Mucosa of gallbladder (tissue), 1 donor: Measurements from ENCODE around the gene HIVEP2. TPM values are rescaled to one million over a fixed set of nuclear protein-coding genes. Genes with fewer than 3 reads are reported as not detected.
A peak's percentile ranks its signal among the peaks of the same experiment; 100 is the strongest.

ENCODE experiments used
- DNase-seq: peaks from one replicate; pipeline ENCODE4 v3.0.0-alpha.2; 2020; ENCODE audit warnings: low spot score
- total RNA-seq: library from RNA; stranded (reverse); gene quantifications from one replicate; pipeline ENCODE4 v1.2.1, GENCODE V29; 2021
- donor health status: DM: no; HTN: no; CAD: no.

HIVEP2 gene
- total RNA-seq, 1 donor from 2014 or later, result 16.5 TPM

DNA sequence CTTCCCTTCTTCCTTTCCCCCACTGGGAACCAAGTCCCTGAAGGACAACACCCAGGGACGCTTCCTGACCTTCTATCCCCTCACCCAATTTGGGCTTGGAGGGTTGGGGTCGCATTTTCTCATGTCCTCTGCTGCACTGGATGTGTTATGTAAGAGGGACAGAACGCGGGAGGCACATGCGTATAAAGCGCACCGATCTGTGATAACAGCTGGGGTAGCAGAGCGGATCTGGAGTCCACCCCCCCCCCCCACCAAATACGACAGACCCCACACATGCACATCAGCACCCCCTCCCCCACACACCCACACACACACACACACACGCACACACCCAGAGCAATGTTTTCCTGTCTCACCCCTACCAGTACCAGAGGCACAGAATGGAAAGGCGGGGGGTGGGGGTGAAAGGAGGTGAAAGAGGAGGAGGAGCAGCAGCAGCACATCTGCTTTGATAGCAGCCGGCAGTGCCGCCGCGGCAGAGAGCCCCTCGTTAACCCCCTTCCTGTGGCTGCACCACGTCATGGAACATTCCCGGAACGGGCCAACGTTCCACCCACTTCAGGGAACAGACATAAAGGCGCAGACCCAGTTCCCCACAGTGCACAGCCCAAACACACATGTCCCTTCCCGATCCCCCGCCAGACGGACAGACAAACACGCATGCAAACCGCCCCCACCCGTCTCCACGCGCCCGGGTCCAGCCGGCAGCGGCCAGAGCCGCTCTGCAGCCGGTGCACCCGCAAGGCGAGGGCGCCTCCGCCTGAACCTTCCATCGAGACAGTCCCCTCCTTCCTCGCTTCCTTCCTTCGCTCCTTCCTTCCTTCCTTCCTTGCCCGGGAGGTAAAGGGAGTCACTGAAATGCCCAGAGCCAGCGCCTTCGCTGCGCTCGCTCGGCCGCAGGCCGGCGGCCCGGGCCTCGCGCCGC is 590 bp downstream of the HIVEP2 start:
- peak; percentile 82 for DNase-seq

DNA sequence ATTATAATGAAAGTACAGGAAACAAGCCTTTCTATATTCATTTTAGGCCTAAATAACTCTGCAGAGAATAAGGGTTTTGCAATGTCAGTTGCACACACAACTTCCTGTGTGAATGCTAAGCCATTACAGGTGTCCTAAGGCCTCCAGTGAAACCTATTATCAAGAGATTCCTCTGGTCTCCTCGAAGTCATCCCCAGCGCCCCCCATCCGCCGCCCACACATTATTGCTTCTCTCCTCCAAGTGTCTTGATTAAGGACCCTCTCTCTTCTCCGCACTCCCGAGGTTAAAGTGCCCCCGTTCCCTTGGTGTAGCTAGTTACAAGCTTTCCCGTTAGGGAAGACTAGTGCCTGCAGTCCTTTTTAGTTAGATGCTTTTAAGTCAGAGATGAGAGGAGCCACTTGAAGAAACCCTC is 1.3 kb downstream of the HIVEP2 start:
- DNase-seq, result no peak

DNA sequence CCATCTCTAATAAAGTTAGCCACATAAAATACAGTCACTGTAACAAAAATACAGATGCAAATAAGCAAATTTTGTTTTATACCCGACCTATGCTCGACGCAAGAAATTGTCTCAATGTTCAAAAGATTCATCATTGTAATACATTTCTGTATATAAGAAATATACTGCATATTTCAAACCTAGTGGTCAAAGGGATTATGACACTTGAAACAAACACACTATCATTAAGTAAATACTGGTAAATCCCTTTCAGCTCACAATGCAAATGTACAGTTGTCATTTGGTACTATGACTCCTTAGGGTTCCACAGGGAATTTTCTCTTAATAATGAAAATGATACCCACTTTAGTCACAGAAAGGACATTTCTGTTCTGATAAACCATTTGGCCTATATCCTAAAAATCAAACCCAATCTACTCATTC is 2.2 kb downstream of the HIVEP2 start:
- no peak for DNase-seq

DNA sequence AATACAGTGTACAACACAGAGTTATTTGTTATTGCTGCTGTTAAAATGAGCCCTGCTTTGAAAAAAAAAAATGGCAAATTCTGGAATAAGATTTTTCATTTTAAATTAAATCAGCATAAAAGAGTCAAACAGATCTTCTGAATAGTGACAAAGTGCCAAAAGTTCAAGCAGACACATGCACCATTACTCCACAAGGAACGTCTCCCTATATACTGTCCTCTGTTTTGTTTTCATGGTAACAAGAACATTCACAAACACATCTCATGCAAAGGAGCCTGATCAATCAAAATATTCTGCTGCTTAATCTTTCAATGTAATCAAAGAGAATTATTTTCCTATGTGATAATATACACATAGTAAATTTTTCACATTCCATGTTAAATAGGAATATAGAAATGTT is 2.7 kb downstream of the HIVEP2 start:
- no peak for DNase-seq

DNA sequence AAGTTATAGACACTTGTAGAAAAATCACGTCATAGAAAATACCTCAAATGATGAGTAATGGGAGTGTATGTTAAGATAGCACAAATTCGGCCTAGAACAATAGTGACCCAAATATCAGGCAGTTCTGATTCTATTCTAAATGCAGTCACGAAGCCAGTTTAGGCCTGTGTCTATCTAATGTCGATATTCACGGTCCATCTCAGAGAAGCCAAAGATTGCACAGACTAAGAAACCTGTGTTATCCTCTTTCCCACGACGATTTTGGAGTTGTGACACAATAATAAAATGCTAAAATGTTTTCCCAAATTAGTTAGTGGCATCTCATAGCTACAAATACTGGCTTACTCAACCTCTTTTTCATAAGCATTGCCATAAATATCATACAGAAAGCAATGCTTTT is 4.0 kb downstream of the HIVEP2 start:
- DNase-seq, result no peak

DNA sequence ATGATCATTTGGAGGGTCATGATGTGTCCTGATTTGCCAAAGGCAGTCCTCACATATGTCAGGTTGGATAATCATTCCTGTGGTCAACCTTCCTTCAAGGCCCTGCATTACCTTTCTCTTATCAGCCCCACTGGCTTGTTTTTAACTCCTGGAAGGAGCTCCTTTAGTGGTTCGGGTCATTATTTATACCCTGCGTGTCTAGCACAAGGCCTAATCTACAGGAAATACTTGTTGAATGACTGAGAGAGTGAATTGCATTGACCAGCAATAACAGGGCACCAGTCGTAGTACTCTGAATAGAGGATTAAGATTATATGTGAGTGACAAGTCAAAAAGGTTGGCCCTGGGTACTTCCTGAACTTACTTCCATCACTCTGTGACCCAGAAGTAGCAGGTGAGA is 4.5 kb downstream of the HIVEP2 start:
- no peak for DNase-seq

DNA sequence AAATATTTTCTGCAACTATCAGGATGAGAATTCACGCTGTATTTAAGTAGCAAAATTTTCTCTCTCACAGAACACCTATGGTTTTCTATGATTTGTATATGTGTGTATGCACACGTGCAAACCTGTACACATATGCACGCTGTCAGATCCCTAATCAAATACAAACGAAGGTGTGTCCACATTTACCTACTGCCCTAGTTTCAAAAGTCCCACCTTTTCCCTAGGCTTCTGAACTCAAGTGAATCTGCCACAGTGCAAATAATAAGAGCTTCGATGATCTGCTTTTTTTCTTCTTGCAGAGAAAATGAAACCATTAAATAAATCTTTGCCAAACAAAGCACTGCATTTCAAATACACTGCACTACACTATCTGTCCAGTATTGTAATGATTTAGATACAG is 6.5 kb downstream of the HIVEP2 start:
- DNase-seq, result no peak

DNA sequence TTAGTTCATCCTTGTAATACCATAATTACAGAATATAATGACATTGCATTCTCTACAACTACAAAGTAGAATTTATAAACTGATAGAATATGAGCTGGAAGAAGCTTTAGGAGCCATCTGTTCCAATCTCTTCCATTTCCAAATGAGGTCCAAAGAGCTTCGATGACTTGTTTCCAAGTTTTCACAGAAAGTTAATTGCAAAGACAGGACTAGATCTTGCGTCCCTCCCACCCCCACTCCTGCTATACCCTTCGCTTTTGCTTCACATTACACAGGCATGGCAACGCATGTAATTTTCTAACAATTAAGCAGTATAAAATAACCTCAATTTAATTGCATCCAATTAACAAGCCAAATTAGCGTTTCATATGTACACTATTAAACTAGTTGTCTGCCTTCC is 7.0 kb downstream of the HIVEP2 start:
- DNase-seq, result no peak

DNA sequence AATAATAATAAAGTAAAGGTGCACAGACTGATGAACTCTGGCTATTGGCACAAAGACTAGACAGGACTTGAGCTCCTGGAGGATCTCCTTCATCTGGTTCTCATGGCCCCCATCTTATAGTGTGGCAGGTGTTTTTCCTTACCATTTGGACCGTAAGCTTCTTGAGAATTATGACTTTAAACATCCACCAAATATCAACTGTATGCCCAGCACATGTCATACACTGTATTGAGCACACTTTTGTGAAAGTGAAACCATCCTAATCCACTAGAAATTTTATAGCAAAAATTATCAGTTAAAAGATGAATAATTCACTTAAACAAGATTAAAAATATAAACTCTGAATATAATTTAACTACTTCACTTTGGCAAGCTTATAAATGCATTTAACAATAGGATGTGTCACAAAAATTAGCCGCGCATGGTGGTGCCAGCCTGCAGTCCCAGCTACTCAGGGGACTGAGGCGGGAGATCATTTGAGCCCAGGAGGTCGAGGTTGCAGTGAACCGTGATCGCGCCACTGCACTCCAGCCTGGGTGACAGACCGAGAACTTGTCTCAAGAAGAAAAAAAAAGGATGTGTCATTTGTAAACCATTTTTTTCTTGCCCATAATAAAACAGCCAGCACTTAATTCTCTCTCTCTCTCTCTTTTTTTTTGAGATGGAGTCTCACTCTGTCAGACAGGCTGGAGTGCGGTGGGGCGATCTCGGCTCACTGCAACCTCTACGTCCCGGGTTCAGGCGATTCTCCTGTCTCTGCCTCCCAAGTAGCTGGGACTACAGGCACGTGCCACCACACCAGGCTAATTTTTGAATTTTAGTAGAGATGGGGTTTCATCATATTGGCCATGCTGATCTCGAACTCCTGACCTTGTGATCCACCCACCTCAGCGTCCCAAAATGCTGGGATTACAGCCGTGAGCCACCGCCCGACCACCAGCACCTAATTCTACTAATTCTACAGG is 9.1 kb downstream of the HIVEP2 start:
- DNase-seq, result no peak

DNA sequence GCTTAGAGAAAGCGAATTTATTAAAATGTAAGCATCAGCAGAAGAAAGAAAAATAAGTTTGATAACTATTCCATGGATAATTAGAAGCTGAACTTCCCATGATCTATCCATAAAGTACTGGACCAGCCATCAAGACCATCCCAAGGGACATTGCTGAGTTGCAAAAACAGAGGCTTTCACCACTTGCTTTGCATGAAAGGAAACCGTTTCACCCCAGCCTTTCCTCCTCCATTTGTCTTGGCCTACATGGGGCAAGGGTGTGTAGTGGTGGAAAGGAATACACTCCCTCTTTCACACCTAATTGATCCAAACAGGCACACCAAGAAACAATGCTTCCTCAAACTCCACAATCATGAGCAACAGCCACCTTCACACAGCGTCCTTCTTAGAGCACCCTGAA is 10.4 kb downstream of the HIVEP2 start:
- DNase-seq, result no peak

DNA sequence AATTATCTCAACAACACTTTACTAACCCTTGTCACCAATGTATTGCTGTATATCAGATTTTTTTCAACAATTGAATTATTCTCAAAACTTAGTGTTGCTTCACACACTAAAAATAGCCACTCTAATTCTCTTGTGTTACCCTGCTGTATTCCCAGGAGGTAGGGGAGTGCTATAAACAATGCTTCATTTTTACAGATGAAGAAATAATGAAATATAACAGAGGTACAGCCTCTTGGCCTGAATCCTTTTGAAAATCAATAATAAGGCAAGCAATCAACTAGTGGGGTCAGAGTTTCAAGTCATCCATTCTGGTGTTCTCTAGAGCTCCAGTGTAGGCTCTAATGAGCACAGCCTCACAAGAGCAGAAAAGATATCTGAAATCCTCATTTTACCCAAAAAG is 10.9 kb downstream of the HIVEP2 start:
- DNase-seq, result no peak

DNA sequence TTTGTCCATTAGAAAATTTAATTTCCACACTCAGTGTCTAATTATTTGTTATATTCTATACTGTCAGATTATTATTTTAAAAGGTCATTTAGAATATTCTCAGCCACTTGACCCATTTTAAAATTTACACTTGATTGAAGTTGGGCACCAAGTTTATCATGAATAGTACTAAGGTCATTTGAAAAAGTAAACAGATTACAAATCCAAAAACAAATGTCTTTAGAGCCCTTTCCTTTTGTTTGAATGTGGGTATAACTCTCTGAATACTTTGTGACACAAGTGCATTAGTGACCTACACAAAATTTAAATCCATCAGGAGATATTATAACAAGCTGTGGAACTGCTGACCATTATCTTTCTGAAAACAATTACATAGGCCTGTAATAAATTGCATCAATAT is 11.3 kb downstream of the HIVEP2 start:
- DNase-seq, result no peak

DNA sequence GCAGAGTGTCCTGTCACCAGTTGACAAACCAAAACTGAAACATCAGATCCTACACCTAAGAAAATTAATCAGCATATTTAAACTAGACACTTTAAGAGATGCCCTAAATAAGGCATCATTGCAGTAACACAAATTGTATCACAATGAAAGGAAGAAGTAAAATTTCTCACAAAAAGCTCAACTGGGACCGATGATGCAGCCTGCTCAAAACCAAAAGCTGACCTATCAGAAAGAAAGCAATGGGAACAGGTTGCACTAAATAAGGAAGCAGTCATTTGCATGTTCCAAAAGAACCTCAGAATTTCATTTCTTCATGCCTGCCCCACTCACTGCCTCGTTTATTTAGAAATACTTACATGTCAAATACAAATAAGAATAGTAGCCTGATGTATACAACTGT is 12.1 kb downstream of the HIVEP2 start:
- DNase-seq, result no peak

DNA sequence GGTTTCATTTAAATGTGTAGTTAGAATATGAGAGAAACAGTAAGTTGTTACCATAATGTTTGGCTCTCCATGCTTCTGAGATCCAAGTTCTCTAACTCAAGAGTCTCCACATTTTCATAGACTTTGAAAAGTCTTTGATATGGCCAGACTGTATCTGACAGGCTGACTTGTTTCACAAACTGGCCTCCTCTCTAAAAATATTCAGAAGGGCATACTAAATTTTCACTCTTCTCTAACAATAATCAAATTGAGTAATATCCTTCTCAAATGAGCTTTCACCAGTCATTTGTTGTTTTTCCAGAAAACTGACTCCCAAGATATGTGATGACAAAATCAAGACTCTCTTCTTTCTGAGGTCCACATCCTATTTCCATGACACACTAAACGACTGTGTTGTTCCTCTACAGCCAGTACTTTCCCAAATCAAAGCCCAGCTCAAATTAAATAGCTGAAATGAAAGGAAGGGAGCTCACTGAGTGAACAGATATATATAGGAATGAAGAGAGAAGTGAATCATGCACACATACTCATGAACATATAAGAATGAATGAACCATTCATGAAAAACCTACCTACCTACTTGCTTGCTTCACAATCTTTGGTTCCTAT is 15.1 kb downstream of the HIVEP2 start:
- no peak for DNase-seq

DNA sequence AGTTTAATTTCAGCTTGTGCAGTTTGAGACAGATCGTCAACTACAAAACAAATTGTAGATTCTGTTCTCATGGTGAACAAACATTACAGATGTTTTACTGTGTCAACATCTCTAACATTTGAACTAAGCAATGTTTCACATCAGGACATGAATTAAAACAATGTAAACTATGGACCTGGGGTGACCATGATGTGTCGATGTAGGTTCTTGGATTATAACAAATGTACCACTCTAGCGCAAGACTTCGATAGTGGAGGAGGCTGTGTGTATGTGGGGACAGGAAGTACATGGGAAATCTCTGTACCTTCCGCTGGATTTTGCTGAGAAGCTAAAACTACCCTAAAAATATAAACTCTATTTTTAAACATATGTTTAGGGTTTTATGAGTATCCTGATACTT is 17.1 kb downstream of the HIVEP2 start:
- DNase-seq, result no peak

DNA sequence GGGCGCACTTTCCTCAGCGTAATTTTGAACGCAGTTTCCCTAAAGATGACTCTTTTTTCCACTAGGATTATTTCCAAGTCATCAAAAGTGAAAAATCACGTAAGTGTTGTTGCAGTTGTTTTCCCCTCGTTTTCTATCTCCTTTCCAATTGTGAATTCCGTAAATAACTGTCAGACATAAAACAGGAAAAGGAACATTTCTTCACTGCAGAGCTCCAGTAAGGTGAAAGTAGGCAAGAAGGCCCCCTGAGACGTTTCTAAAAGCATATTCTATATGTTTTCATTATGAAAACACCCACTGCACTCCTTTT is 17.8 kb downstream of the HIVEP2 start:
- no peak for DNase-seq

DNA sequence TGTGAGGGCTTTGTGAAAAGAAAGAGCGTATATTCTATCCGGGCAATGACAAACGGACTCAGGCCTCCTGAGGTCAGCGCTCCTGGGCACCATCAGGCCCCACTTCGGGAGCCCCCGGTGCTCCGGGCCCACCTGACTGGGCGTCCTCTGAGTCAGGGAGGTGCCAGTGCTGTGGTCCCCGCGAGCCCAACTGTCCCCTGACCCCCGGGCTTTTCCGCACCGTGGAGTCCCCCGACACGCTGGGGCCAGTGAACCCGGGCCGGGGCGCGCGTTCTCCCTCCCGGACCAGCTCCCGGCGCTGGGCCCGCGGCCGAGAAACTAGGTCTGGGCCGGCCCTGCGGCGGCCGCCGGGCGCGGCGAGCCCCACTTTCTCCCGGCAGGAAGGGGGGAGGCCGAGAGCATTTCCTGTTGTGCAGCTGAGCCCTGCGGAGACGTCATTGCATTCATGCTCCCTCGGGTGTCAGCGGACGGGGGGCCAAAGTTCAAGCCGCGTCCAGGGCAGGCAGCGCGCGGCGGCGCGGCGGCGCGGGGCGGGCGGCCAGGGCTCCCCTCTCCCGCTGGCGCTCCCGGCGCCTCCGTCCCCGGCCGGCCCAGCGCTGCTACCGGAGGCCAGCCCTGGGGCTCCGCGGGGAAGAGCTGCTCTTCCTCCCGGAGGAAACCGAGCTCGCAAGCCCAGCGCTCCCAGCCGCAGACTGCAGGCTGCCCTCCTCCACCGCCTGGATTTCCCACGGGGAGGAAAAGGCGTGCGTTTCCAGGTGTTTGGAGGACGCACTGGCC is 18.3 kb downstream of the HIVEP2 start:
- peak; percentile 88 for DNase-seq

DNA sequence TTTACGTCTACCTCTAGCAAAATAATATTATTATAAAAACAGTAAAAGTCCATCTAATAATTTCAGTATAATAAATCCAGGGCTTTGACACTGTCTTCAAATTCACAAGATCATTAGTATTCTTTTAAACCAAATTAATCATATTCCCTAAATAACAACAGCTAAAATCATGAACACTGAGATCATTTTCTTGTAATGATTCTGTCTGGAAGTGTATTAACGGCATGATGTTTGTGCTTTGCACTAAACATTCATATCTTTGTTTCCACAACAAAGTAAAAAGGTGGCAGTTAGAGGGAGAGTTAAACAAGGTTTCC is 18.8 kb downstream of the HIVEP2 start:
- no peak for DNase-seq

DNA sequence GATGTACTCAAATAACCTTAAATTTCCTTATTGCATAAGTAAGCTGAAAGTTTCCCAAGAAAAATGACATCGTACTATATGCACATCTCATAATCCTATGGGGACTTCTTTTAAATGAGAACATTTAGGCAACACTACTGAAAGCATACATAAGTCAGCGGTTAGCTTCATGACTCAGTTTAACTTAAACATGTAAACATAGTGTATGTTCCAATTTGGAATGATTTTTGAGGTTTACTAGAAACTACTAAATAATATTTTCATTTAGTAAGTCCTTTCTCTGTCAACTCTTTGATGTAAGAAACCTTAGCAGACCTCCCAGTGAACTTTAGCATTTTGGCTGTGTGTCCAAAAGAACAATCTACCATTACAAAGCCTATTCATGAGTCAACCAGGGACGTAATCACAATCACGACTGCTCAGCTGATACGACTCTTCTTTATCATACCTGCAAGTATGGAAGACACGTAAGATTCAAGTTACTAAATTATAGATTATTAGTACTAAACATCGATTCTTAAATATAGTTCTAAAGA is 19.3 kb downstream of the HIVEP2 start:
- DNase-seq, result peak; percentile 23

DNA sequence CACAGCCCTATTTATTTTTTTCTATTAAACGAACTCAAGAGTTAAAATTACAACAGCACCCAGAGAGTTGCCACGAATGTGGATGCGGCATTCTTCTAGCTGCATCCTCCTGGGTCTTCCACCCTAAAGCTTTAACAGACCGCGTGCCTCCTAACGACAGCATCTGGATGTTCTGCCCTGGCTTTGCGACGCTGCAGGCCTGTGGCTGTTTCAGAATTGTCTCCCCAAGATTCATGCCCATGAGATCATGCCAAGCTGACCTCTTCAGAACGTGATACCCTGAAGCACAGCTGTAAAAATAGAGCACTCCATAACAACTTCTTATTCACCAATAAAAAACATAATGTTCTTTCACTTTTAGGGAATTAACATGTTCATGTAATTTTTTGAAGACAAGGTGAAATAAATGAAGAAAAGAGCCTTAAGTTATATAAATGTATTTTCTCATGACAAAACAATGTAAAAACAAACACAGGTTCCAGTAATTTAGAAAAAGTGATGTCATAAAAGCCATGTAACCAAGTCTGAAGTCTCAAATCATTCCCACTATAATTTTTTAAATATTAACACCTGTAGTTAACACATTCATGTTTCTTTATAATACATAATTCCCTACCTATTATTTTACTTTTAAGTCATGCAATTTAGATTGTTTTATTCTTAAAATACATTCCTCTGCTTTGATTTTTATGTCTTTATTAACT is 26.5 kb downstream of the HIVEP2 start:
- no peak for DNase-seq

DNA sequence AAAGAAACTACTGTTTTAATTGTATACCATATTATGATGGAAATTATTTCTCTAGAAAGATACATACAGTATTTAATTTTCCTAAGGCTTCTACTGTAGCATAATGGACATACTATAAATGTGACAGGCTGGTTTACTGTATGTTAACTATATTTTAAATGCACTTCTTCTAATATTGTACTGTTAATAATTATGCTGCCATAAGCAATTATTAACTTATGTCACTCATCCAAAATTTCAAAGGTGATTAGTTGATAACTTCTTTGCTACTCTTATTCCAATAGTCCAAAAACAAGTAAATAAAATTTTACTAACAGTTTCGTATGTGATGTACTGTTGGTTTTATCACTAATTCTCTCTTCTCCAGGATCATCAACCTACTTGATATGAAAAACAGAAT is 28.1 kb downstream of the HIVEP2 start:
- no peak for DNase-seq
